Measurements from ENCODE around the gene PSMC4. TPM values are rescaled to one million over a fixed set of nuclear protein-coding genes. Genes with fewer than 3 reads are reported as not detected.

The PSMC4 gene
- total RNA-seq (100 to 1,000 TPM in 2 of 4 donors, 10 to 100 TPM in 2; 76.0 to 154 (median 104) TPM), polyA plus RNA-seq (100 to 1,000 TPM; 132 to 310 (median 229) TPM)
- long read RNA-seq, donor 1, transcript PSMC4-201 (11 exons, 1,591 nt) = major isoform, 45 of 51 reads
- long read RNA-seq, donor 1, partial matches to known transcripts = 4 of 51 reads
- long read RNA-seq, donor 1, other reads (novel, unspliced or antisense) = 1 of 51 reads
- long read RNA-seq, donor 2, transcript PSMC4-201 (11 exons, 1,591 nt) = major isoform, 177 of 200 reads
- long read RNA-seq, donor 2, partial matches to known transcripts = 12 of 200 reads
- long read RNA-seq, donor 2, other reads (novel, unspliced or antisense) = 8 of 200 reads

DNA sequence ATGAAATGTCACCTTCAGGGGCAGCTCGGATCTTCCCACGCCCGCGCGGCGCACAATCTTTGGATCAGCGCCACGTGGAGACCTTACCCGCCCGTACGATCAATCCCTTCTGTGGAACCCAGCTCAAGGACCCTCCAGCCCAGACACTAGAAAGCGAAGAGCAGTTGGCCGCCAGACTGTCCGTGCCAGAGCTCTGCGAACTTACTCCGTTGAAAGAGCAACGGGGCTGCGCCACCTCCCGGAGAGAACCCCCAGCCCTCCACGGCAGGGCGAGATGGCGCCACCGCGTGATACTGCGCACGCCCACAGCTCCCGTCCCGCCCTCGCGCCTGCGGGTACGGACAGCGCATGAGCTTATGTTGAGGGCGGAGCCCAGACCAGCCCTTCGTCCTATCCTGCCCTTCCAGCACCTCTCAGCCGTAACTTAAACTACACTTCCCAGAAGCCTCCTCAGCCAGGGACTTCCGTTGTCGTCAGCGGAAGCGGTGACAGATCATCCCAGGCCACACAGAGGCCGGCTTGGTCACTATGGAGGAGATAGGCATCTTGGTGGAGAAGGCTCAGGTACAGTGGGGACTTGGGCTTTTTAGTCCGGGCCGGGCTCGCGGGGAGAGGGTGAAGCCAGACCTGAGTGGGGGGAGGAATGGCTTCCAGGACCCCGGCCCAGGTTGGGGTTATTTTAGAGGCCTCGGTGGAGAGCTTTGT is at the start of gene PSMC4:
Gene PSMC4, plus strand, starts transcription at position 491 of the 705 bp plus-strand sequence. Its CDS starts 38 bp downstream, at position 529.
- Histone ChIP-seq H3K9me3 (no peaks in the 10 kb centered on the region), H3K27ac (peak within 1 kb of the TSS; percentile 94), H3K4me3 (peak within 1 kb of the TSS; percentile 82), H3K27me3 (ENCODE audit: insufficient read depth in 3 of 3, low read length in 2 of 3) (no peaks in the 10 kb centered on the region), H3K4me1 (peaks cover 17% of the 10 kb centered on the region), H3K36me3 (ENCODE audit: insufficient read depth in 1 of 2, low read depth in 1 of 2) (peaks cover 9 to 39% of the 10 kb centered on the region in 2 donors)
- ATAC-seq (peak; percentile 98 to 99 (median 99)), DNase-seq (peak; percentile 97 to 99)
- intact Hi-C loops (cut with DNase I) = loop anchor here (1.0 to 10.0 kb wide), 4 partner anchors 26 to 178 kb away; partner anchors contain the start of gene ZNF546 (in 1 of the 2)
- TF ChIP-seq, protein P1, sequence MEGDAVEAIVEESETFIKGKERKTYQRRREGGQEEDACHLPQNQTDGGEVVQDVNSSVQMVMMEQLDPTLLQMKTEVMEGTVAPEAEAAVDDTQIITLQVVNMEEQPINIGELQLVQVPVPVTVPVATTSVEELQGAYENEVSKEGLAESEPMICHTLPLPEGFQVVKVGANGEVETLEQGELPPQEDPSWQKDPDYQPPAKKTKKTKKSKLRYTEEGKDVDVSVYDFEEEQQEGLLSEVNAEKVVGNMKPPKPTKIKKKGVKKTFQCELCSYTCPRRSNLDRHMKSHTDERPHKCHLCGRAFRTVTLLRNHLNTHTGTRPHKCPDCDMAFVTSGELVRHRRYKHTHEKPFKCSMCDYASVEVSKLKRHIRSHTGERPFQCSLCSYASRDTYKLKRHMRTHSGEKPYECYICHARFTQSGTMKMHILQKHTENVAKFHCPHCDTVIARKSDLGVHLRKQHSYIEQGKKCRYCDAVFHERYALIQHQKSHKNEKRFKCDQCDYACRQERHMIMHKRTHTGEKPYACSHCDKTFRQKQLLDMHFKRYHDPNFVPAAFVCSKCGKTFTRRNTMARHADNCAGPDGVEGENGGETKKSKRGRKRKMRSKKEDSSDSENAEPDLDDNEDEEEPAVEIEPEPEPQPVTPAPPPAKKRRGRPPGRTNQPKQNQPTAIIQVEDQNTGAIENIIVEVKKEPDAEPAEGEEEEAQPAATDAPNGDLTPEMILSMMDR (IDR thresholded peaks at IDR 0.05) = peak; percentile 64
- WGBS, 3 donors = 0 to 1% (median 0%) methylated on average over 43 to 47 of the region's 47 CpGs

DNA sequence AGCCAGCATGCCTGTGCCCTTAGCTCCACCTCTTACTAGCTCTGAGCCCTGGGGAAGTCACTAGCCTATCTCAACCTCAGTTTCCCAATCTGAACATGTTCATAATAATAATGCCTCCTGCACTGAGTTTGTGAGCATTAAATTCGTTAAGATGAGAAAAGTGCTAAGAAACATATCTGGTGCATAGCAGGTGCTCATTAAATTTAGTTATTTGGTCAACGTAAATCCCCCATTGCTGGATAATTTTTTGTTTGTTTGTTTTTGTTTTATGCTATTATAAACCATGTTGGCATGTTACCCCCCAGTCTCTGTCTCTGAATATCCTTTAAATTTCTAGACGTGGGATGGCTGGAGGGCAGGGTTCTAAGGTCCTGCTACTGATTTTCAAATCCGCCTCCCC is 47.1 kb upstream of the PSMC4 start:
- TF ChIP-seq, protein P1 (IDR thresholded peaks at IDR 0.05) = no peak
- Histone ChIP-seq H3K4me1 (no peaks in the 10 kb centered on the region), H3K4me3 (no peak overlapping the region), H3K27ac (no peak overlapping the region), H3K9me3 (no peaks in the 10 kb centered on the region), H3K27me3 (ENCODE audit: insufficient read depth in 3 of 3, low read length in 2 of 3) (no peaks in the 10 kb centered on the region), H3K36me3 (ENCODE audit: insufficient read depth in 1 of 2, low read depth in 1 of 2) (no peaks in the 10 kb centered on the region)
- WGBS, 3 donors = 76 to 83% (median 77%) methylated on average over 4 of the region's 4 CpGs
- intact Hi-C loops (cut with DNase I) = no loop called here
- ATAC-seq (no peak), DNase-seq (no peak)

DNA sequence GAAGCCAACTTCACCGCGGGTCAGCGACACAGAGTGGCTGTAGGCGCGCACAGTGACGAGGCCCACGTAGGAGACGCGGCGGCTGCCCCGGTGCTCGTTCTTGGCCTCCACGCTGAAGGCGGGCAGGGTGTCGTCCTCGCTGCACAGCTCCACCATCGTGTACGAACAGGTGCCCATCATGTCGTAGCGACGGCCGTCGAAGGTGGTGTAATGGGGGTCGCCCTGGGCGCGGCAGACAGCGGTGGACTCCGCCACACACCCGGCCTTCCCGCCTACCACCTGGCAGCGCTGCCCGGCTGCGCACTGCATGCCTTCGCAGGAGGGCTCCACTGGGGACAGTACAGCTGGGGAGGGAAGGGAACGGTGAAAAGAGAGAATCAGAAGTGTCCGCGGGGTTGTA is 46.6 kb upstream of the PSMC4 start:
- intact Hi-C loops (cut with DNase I) = no loop called here
- Histone ChIP-seq H3K4me1 (no peaks in the 10 kb centered on the region), H3K4me3 (no peak overlapping the region), H3K27ac (no peak overlapping the region), H3K9me3 (no peaks in the 10 kb centered on the region), H3K27me3 (ENCODE audit: insufficient read depth in 3 of 3, low read length in 2 of 3) (no peaks in the 10 kb centered on the region), H3K36me3 (ENCODE audit: insufficient read depth in 1 of 2, low read depth in 1 of 2) (no peaks in the 10 kb centered on the region)
- DNase-seq (no peak), ATAC-seq (no peak)
- TF ChIP-seq, protein P1 (IDR thresholded peaks at IDR 0.05) = no peak
- WGBS, 3 donors = 92 to 94% (median 92%) methylated on average over 36 to 37 of the region's 37 CpGs

DNA sequence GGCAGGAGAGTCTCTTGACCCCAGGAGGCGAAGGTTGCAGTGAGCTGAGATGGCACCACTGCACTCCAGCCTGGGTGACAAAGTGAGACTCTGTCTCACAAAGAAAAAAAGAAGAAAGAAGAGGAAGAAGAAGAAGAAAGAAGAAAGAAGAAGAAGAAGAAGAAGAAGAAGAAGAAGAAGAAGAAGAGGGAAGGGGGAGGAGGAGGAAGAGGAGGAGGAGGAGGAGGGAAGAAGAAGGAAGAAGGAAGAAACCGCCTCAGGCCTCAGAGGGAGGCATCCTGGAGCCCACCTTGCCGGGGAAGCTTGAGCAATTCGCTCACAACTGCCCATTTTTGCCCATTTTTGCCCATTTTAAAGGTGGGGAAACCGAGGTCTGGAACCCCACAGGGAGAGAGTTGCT is 46.0 kb upstream of the PSMC4 start:
- H3K4me1 ChIP-seq = no peaks in the 10 kb centered on the region
- 72 to 75% (median 74%) methylated on average over 5 of the region's 5 CpGs for WGBS, 3 donors
- intact Hi-C loops (cut with DNase I) = no loop called here
- H3K4me3 ChIP-seq = no peak overlapping the region
- H3K36me3 ChIP-seq (ENCODE audit: insufficient read depth in 1 of 2, low read depth in 1 of 2) = no peaks in the 10 kb centered on the region
- TF ChIP-seq, protein P1 (IDR thresholded peaks at IDR 0.05) = no peak
- H3K27me3 ChIP-seq (ENCODE audit: insufficient read depth in 3 of 3, low read length in 2 of 3) = no peaks in the 10 kb centered on the region
- peaks cover 2% of the 10 kb centered on the region for H3K9me3 ChIP-seq
- H3K27ac ChIP-seq = no peak overlapping the region
- ATAC-seq (no peak), DNase-seq (no peak)
